ENCODE data around the gene FOXC2.

FOXC2 gene

GRCh38 chr16:86533767-86534351, 32.8 kb upstream of the FOXC2 start:
- DNase-seq, result no peak

GRCh38 chr16:86534779-86535615, 31.6 kb upstream of the FOXC2 start:
- no peak for DNase-seq

DNA sequence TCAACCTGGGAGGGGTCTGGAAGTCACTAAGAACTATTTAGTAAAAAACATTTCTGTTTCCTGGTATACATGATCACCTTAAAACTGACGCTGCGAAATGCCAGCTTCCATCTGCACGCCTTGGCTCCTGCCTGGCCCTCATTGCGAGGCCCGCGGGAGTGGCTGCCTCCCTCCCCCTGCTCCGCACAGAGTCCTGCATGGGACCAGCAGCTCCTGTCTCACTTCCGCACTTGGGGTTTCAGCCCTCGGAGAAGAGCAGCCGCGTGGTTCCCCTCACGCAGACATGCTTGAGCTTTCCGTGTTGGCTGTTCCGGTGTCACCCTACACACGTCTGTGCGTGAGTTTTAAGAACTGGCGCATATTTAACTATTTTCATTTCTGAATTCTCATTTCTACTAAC, 30.0 kb upstream of the FOXC2 start:
- no peak for DNase-seq

GRCh38 chr16:86537486-86537885, 29.1 kb upstream of the FOXC2 start:
- DNase-seq, result no peak

DNA sequence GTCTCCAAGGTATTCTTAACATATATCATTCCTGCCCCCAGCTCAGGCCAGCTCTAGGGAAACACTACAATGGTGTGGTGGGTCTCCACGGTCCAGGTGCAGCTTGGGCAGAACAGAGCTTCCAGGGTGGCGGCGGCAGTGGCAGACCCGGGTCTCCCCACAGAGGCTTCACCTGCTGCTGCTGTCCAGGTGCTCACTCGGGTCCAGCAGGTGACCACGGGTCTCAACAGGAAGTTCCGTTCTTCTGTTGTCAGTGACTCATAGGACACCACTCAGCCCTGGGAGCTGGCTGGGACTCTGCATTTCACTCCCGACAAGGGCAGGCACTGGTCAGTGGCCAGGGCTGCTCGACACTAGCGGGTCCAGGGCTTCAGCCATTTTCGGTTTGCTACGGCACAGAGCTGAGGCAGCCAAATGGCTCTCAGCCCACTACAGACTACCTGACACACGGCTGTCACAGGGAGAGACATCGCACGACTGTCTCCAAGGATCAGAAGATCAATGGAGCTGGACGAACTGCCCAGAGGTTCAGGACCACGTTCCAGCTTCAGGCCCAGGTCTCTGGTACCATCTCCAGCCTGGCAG, 28.3 kb upstream of the FOXC2 start:
- DNase-seq, result no peak

GRCh38 chr16:86540894-86541293, 25.7 kb upstream of the FOXC2 start:
- DNase-seq, result no peak

DNA sequence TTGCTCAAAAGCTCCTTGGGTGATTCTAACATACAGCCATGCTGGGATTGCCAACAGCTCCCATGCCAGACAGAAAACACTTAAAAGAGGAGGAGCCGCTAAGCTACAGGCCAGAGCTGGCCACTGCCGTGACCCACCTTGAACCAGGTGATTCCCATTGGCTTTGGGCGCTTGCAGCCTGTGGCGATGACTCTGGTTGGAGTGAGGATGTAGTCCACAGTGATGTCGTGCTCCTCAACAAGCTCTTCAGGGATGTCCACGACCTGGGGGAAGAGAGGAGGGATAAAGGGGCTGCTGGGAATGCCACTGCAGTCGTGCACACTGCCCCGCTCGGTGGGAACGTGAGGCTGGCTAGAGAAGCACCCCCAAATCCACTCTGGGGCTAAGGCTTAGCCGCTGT, 25.1 kb upstream of the FOXC2 start:
- DNase-seq, result no peak

DNA sequence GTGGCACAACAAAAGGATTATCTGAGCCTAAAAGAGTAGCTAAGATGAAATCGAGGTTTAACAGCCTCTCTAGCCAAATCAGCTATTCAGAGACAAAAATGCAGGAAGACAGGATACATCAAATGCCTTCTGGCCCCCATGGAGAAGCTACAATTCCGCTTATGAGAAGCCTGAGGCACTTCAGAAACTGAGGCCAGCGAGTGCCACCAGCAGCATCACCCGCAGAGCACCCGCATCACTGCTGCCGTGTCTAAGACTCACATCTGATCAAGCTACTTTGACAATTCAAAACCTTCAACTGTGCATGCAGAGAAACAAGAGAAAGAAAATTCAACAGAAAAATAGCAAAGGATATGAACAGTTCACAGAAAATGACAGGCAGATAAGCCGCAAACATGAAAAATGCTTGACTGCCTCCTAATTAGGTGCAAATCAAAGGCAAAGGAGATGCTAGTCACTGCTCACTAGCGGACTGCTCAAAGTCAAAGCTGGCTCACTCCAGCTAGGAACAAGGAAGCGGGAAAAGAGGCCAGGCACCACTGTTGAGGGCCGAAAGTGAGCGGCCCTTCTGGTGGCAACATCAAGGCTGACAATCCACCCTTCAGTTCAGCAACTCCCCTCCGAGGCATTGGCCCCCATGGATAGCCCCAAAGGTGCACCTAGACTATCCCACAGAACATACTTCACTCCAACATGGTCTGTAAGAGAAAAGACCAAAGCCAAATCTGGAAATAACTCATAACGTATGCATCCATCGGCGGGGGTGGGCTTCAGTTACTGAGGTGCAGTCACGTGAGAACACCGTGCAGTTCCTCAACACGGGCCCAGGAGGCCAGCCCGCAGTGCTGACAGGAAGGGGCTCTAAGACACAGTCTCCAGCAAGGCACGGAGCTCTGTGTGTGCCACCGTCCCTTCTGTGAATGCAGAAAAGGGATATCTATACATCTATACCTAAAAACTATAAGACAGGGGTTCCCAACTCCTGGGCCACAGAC, 23.6 kb upstream of the FOXC2 start:
- no peak for DNase-seq

GRCh38 chr16:86545481-86545880, 21.1 kb upstream of the FOXC2 start:
- no peak for DNase-seq

DNA sequence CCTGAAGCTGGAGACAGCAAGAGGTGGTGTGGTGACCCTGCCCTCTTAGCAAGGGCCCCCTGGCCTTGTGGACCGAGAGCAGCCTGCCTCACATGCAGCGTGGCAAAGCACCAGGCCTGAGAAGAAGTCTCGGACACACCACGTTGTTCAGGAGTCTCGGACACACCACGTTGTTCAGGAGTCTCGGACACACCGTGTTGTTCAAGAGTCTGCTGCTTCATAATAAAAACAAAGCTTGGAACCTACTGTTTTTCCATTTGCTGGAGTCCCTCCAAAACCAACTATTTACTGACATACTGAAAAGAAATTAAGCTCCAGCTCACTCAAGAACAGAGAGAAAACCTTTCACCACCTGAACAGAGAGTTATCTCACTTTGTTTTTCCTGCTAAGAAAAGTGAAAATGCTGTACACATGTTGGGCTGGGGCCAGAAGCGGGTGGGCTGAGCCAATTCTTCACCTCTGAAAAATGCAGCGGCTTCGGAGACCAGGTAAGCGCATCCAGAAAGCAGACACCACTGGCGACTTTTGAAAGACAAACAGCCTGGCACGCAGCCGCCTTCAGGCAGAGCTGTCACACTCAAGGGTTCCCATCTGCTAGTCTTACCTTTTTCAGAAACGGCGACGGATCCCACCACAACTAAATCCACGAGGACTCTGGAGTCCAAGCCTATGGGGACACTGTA, 20.5 kb upstream of the FOXC2 start:
- no peak for DNase-seq

DNA sequence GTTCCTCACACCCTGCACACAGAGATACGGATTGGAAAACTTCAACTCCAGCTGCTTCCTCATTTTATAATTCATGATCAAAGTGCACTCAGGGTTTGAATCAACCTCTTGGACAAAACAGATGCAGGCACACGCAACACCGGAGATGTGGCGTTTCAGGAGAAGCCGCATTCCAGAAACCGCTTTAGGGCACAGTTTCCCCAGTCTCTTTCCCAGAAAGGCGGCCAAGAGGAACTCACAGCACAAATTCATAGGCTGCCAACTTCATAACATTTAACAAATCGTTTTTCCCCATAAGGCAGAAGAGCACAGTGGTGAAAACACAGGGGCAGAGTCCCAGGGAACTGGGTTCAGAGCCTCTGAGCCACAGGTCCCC, 20.0 kb upstream of the FOXC2 start:
- no peak for DNase-seq

DNA sequence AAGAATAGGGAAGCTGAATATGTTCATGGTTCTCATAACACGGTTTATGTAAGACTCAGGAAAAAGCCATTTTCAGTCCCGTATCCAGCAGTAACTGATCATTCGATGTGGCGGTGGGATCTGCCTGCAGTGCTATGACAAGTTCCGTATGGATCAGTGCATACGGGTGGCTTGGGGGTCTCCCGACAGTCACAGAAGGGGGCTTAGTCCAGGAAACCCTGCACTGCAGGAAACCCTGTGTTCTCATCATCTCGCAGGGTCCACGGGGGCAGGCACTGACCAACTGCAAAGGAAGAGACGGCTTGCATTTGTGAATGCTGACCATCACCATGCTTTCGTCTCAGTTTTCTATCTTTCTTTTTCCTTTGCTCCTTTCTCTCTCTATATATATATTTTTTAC, 19.3 kb upstream of the FOXC2 start:
- no peak for DNase-seq

DNA sequence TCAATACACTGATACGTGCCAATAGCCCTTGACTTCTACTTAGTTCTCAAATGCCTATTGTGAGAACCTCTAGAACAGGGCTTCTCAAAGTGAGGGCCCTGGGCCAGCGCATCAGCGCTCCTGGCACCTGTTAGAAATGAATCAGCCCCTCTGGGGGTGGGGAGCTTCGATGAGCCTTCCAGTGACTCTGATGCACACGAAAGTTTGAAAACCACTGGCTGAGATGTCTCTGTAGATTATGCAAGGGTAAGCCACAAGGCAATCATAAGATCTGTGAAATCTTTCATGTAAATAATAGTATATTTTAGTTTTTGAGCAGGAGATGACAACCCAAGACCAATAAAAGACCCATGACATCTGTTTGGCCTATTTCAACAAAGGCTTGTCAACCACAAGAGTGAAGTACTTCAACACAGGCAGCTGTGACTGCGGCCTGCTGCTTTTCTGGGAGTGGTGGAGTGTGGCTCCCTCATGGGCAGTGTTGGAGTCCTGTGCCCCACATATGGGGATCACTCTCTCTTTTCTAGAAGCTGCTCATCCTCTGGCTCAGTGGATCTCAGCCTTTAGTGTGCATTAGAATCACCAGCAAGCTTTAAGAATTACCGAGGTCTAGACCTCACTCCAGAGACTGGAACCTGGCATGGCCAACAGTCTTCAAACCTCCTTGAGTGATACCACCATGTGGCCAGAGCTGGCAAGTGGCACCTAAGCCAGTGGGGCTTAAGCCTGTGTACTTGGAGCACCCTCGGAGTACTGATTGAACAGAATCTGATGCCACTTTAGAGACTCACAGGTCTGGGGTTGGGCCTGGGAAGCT, 17.3 kb upstream of the FOXC2 start:
- DNase-seq, result no peak

DNA sequence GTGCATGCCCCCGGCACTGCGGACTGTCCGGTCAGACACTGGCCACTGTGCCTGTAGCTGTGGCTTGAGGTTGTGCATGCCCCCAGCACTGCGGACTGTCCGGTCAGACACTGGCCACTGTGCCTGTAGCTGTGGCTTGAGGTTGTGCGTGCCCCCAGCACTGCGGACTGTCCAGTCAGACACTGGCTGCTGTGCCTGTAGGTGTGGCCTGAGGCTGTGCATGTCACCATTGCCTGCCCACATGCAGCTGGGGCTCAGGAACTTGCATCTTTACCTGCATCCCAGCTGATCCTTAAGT, 16.8 kb upstream of the FOXC2 start:
- DNase-seq, result no peak

- DNase-seq, result no peak
Measured at GRCh38 chr16:86550281-86550680, 16.3 kb upstream of the FOXC2 start.

- DNase-seq, result no peak
Measured at GRCh38 chr16:86553356-86553755, 13.3 kb upstream of the FOXC2 start.

- DNase-seq, result no peak
Measured at GRCh38 chr16:86554599-86554916, 12.1 kb upstream of the FOXC2 start.

GRCh38 chr16:86554917-86555703, 11.5 kb upstream of the FOXC2 start, which contains the start of gene MTHFSD:
Gene MTHFSD, minus strand, starts transcription at chr16:86555235. Its CDS starts 51 bp downstream, at chr16:86555184.
- DNase-seq, result peak; percentile 98

DNA sequence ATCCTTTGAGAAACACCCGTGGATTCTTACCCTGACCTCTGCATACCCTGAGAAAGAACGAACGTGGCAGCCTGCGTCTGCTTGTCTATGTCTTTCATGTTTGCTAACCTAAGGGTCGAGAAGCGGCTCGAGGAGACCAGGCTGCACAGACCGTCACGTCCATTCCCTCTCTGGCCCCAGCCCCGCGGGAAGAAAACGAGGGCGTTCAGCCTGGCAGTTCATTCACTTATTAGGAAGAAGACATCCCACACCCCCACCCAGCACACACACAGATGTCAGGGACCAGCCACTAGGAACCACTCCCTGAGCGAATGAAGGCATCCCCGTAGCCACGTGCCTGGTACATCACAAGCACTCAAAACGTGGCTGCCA, 10.9 kb upstream of the FOXC2 start:
- DNase-seq, result no peak

DNA sequence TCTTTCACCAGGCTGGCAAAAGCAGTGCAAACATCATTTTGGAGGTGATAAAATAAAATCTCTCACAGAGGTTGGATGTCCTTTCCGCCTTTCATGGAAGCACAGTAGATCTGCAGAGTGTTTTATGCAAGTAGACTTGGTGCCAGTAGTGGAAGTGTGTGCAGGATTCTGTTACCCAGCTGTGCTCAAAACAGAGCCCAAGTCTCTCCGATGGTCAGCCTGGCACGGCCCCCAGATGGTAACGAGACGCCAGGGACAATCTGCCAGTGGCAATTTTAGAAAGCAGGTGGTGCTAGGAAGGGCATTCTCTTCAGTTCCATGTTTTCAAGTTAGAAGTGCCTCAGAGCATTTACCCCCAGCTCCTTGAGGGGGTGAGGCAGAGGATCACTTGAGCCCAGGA, 10.1 kb upstream of the FOXC2 start:
- DNase-seq, result no peak

GRCh38 chr16:86557587-86557986, 9.0 kb upstream of the FOXC2 start:
- no peak for DNase-seq
